Measurements from ENCODE around the gene NXPE1.

Gene NXPE1

GRCh38 chr11:114594703-114595102 lies 35.0 kb upstream of the NXPE1 start:
- Mint-ChIP-seq H3K4me3 (no peak overlapping the region), H3K4me1 (no peaks in the 10 kb centered on the region), H3K36me3 (no peaks in the 10 kb centered on the region), H3K9me3 (no peaks in the 10 kb centered on the region), H3K27me3 (no peaks in the 10 kb centered on the region), H3K27ac (no peak overlapping the region)
- ATAC-seq (ENCODE audit: low read depth) (no peak), DNase-seq (ENCODE audit: low spot score in 2 of 2) (no peak)

GRCh38 chr11:114587398-114587953 lies 27.8 kb upstream of the NXPE1 start:
- Mint-ChIP-seq H3K27me3 (no peaks in the 10 kb centered on the region), H3K4me3 (no peak overlapping the region), H3K36me3 (peaks cover 2% of the 10 kb centered on the region), H3K27ac (no peak overlapping the region), H3K9me3 (peaks cover 15% of the 10 kb centered on the region), H3K4me1 (no peaks in the 10 kb centered on the region)
- DNase-seq (ENCODE audit: low spot score in 2 of 2) (no peak), ATAC-seq (ENCODE audit: low read depth) (no peak)

GRCh38 chr11:114586797-114587196 lies 27.1 kb upstream of the NXPE1 start:
- no peaks in the 10 kb centered on the region for H3K4me1 Mint-ChIP-seq
- H3K36me3 Mint-ChIP-seq = peaks cover 2% of the 10 kb centered on the region

GRCh38 chr11:114571712-114572111 lies 12.0 kb upstream of the NXPE1 start:
- DNase-seq (ENCODE audit: low spot score in 2 of 2) (no peak), ATAC-seq (ENCODE audit: low read depth) (no peak)
- Mint-ChIP-seq H3K4me1 (no peaks in the 10 kb centered on the region), H3K9me3 (peaks cover 5% of the 10 kb centered on the region), H3K4me3 (no peak overlapping the region), H3K36me3 (no peaks in the 10 kb centered on the region), H3K27me3 (peaks cover 1% of the 10 kb centered on the region), H3K27ac (no peak overlapping the region)

More at GRCh38 chr11:114586797-114587196, 27.1 kb upstream of the NXPE1 start:
- no peak overlapping the region for H3K4me3 Mint-ChIP-seq
- no peak overlapping the region for H3K27ac Mint-ChIP-seq
- DNase-seq (ENCODE audit: low spot score in 2 of 2) = no peak
- peaks cover 15% of the 10 kb centered on the region for H3K9me3 Mint-ChIP-seq
- no peak for ATAC-seq (ENCODE audit: low read depth)
- H3K27me3 Mint-ChIP-seq = no peaks in the 10 kb centered on the region

- no peak overlapping the region for H3K27ac Mint-ChIP-seq
- DNase-seq (ENCODE audit: low spot score in 2 of 2) = no peak
Measured at GRCh38 chr11:114569801-114570200, 10.1 kb upstream of the NXPE1 start.

GRCh38 chr11:114566276-114566675 lies 6.6 kb upstream of the NXPE1 start:
- DNase-seq (ENCODE audit: low spot score in 2 of 2) (no peak), ATAC-seq (ENCODE audit: low read depth) (no peak)
- H3K4me1 Mint-ChIP-seq = no peaks in the 10 kb centered on the region
- H3K36me3 Mint-ChIP-seq = no peaks in the 10 kb centered on the region
- H3K9me3 Mint-ChIP-seq = no peaks in the 10 kb centered on the region
- H3K4me3 Mint-ChIP-seq = no peak overlapping the region
- H3K27ac Mint-ChIP-seq = no peak overlapping the region
- peaks cover 3% of the 10 kb centered on the region for H3K27me3 Mint-ChIP-seq

More at GRCh38 chr11:114569801-114570200, 10.1 kb upstream of the NXPE1 start:
- no peak for ATAC-seq (ENCODE audit: low read depth)
- peaks cover 1% of the 10 kb centered on the region for H3K27me3 Mint-ChIP-seq
- H3K4me1 Mint-ChIP-seq = no peaks in the 10 kb centered on the region
- no peaks in the 10 kb centered on the region for H3K36me3 Mint-ChIP-seq
- no peak overlapping the region for H3K4me3 Mint-ChIP-seq
- H3K9me3 Mint-ChIP-seq = no peaks in the 10 kb centered on the region

GRCh38 chr11:114564831-114565230 lies 5.2 kb upstream of the NXPE1 start:
- DNase-seq (ENCODE audit: low spot score in 2 of 2) = no peak
- H3K9me3 Mint-ChIP-seq = no peaks in the 10 kb centered on the region

GRCh38 chr11:114563077-114563476 lies 3.4 kb upstream of the NXPE1 start:
- H3K27ac Mint-ChIP-seq = no peak overlapping the region
- H3K4me3 Mint-ChIP-seq = no peak overlapping the region
- no peaks in the 10 kb centered on the region for H3K4me1 Mint-ChIP-seq
- H3K27me3 Mint-ChIP-seq = peaks cover 1% of the 10 kb centered on the region
- no peaks in the 10 kb centered on the region for H3K9me3 Mint-ChIP-seq
- H3K36me3 Mint-ChIP-seq = no peaks in the 10 kb centered on the region
- no peak for DNase-seq (ENCODE audit: low spot score in 2 of 2)
- ATAC-seq (ENCODE audit: low read depth) = no peak

More at GRCh38 chr11:114564831-114565230, 5.2 kb upstream of the NXPE1 start:
- Mint-ChIP-seq H3K27ac (no peak overlapping the region), H3K27me3 (peaks cover 3% of the 10 kb centered on the region), H3K4me1 (no peaks in the 10 kb centered on the region), H3K36me3 (no peaks in the 10 kb centered on the region), H3K4me3 (no peak overlapping the region)
- no peak for ATAC-seq (ENCODE audit: low read depth)

GRCh38 chr11:114562166-114562916 lies 2.7 kb upstream of the NXPE1 start:
- no peak overlapping the region for H3K4me3 Mint-ChIP-seq
- peaks cover 1% of the 10 kb centered on the region for H3K27me3 Mint-ChIP-seq
- no peaks in the 10 kb centered on the region for H3K9me3 Mint-ChIP-seq
- no peak for DNase-seq (ENCODE audit: low spot score in 2 of 2)
- H3K4me1 Mint-ChIP-seq = no peaks in the 10 kb centered on the region
- no peak overlapping the region for H3K27ac Mint-ChIP-seq
- no peaks in the 10 kb centered on the region for H3K36me3 Mint-ChIP-seq
- no peak for ATAC-seq (ENCODE audit: low read depth)

- Mint-ChIP-seq H3K27ac (no peak overlapping the region), H3K4me1 (no peaks in the 10 kb centered on the region)
- DNase-seq (ENCODE audit: low spot score in 2 of 2) = no peak
Measured at GRCh38 chr11:114556135-114556534, 3.5 kb downstream of the NXPE1 start.

GRCh38 chr11:114553642-114554041 lies 6.0 kb downstream of the NXPE1 start:
- Mint-ChIP-seq H3K27me3 (no peaks in the 10 kb centered on the region), H3K4me1 (no peaks in the 10 kb centered on the region), H3K9me3 (no peaks in the 10 kb centered on the region), H3K36me3 (no peaks in the 10 kb centered on the region), H3K27ac (no peak overlapping the region), H3K4me3 (no peak overlapping the region)
- DNase-seq (ENCODE audit: low spot score in 2 of 2) (no peak), ATAC-seq (ENCODE audit: low read depth) (no peak)

More at GRCh38 chr11:114556135-114556534, 3.5 kb downstream of the NXPE1 start:
- H3K4me3 Mint-ChIP-seq = no peak overlapping the region
- no peak for ATAC-seq (ENCODE audit: low read depth)
- H3K9me3 Mint-ChIP-seq = no peaks in the 10 kb centered on the region
- no peaks in the 10 kb centered on the region for H3K36me3 Mint-ChIP-seq
- H3K27me3 Mint-ChIP-seq = no peaks in the 10 kb centered on the region

- no peaks in the 10 kb centered on the region for H3K36me3 Mint-ChIP-seq
- no peak for DNase-seq (ENCODE audit: low spot score in 2 of 2)
- H3K27ac Mint-ChIP-seq = no peak overlapping the region
- H3K27me3 Mint-ChIP-seq = no peaks in the 10 kb centered on the region
- ATAC-seq (ENCODE audit: low read depth) = no peak
- H3K9me3 Mint-ChIP-seq = no peaks in the 10 kb centered on the region
- H3K4me1 Mint-ChIP-seq = no peaks in the 10 kb centered on the region
- no peak overlapping the region for H3K4me3 Mint-ChIP-seq
Measured at GRCh38 chr11:114551060-114551459, 8.6 kb downstream of the NXPE1 start.

GRCh38 chr11:114525682-114526081 lies 34.0 kb downstream of the NXPE1 start:
- Mint-ChIP-seq H3K36me3 (peaks cover 3% of the 10 kb centered on the region), H3K4me3 (no peak overlapping the region), H3K4me1 (no peaks in the 10 kb centered on the region), H3K27ac (no peak overlapping the region), H3K9me3 (peaks cover 6% of the 10 kb centered on the region), H3K27me3 (peaks cover 10% of the 10 kb centered on the region)
- ATAC-seq (ENCODE audit: low read depth) (no peak), DNase-seq (ENCODE audit: low spot score in 2 of 2) (no peak)

GRCh38 chr11:114524122-114524521 lies 35.6 kb downstream of the NXPE1 start:
- DNase-seq (ENCODE audit: low spot score in 2 of 2) (no peak), ATAC-seq (ENCODE audit: low read depth) (no peak)
- no peak overlapping the region for H3K4me3 Mint-ChIP-seq
- H3K4me1 Mint-ChIP-seq = no peaks in the 10 kb centered on the region
- peaks cover 6% of the 10 kb centered on the region for H3K9me3 Mint-ChIP-seq
- peaks cover 3% of the 10 kb centered on the region for H3K36me3 Mint-ChIP-seq
- no peak overlapping the region for H3K27ac Mint-ChIP-seq
- H3K27me3 Mint-ChIP-seq = peaks cover 7% of the 10 kb centered on the region

GRCh38 chr11:114522818-114523217 lies 36.9 kb downstream of the NXPE1 start:
- Mint-ChIP-seq H3K27me3 (peaks cover 3% of the 10 kb centered on the region), H3K36me3 (peaks cover 3% of the 10 kb centered on the region)

More at GRCh38 chr11:114522818-114523217, 36.9 kb downstream of the NXPE1 start:
- ATAC-seq (ENCODE audit: low read depth) = no peak
- Mint-ChIP-seq H3K4me1 (no peaks in the 10 kb centered on the region), H3K9me3 (peaks cover 6% of the 10 kb centered on the region), H3K4me3 (no peak overlapping the region), H3K27ac (no peak overlapping the region)
- no peak for DNase-seq (ENCODE audit: low spot score in 2 of 2)

Data from memory B cell (primary cell).